ENCODE measurements around the gene C5orf24. TPM values are rescaled to one million over a fixed set of nuclear protein-coding genes. Genes with fewer than 3 reads are reported as not detected.
A peak's percentile ranks its signal among the peaks of the same experiment; 100 is the strongest.

Gene C5orf24
- total RNA-seq, 5 donors from 2014 or later (not counting 1 experiment from before 2014, with no cell fraction given), result 23.0 to 34.9 (median 29.0) TPM

DNA sequence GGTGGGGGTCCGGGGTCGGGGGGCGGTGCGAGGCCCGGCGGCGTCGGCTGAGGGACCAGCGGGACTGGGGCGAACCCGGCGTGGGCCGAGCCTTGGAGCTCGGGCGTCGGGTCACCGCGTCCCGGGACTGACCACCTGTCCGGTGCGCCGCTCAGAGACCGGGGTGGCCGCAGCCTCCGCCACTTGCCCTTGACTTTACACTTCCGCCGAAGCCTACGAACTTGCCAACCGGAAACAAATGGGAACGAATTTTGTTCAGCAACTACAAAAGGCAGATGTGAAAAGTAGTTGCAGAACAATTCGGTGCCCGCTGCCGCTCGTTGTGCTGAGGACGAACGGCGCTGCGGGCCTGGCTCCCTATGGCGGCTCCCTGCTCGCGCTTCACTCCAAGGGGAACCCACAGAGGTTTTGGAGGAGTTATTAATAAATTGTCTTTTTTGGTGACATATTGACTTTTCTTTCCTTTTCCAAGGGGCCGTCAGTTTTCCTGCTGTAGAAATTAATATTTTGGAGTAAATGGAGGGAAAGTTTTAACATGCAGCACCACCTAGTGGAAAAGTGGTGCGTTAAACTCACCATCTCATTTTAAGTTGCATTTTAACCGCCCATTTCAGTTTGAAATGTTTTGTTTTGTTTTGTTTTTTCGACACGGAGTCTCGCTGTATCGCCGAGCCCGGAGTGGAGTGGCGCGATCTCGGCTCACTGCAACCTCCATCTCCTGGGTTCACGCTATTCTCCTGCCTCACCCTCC is 59.7 kb downstream of the C5orf24 start:
- no peaks in the 10 kb centered on the region for H3K9me3 ChIP-seq
- under 1% methylated on average over 41 of the region's 54 CpGs for WGBS (ENCODE audit: insufficient coverage)
- H3K4me3 Mint-ChIP-seq, result peak overlapping the region; percentile 85 to 91 (median 85)
- CTCF ChIA-PET, result interaction anchor here (0.5 to 1.9 kb wide), 9 partner anchors 32 to 579 kb away, joined by 3 to 12 read pairs (median 3); partner anchors contain the start of genes C5orf24 (in 1 of the 2), CAMLG (in 1 of the 2) and TXNDC15 (in 1 of the 2)
- peak; percentile 30 to 41 (median 32) for ATAC-seq (replicated peaks in 1 of 4)
- DNase-seq, result peak; percentile 29 to 81 (median 57)
- no peaks in the 10 kb centered on the region for H3K27me3 Mint-ChIP-seq
- H3K4me1 Mint-ChIP-seq, result peaks cover 6 to 11% (median 6%) of the 10 kb centered on the region in 3 donors
- peaks cover 3 to 18% of the 10 kb centered on the region in 2 experiments for H3K4me1 ChIP-seq (ENCODE audit: control insufficient read depth in 1 of 2, extremely low read depth in 1 of 2, insufficient read depth in 2 of 2, low read length in 2 of 2)
- H3K9me3 Mint-ChIP-seq, result no peaks in the 10 kb centered on the region
- peak overlapping the region; percentile 69 to 84 for H3K4me3 ChIP-seq (ENCODE audit: control insufficient read depth in 1 of 2, extremely low read depth in 1 of 2, low read length in 1 of 2)
- peak overlapping the region; percentile 66 for H3K27ac ChIP-seq (ENCODE audit: low read length)
- H3K27me3 ChIP-seq (replicated peaks in 1 of 2; ENCODE audit: control insufficient read depth in 2 of 2, extremely low read depth in 1 of 2, insufficient read depth in 2 of 2, low read length in 1 of 2), result no peaks in the 10 kb centered on the region
- H3K36me3 Mint-ChIP-seq, result peaks cover 4% of the 10 kb centered on the region
- POLR2A ChIA-PET, result interaction anchor here in 1 of 2 donors (1.1 to 1.5 kb wide), 2 partner anchors 60 to 167 kb away, joined by 4 to 5 read pairs; partner anchors contain the start of genes C5orf24 and CAMLG
- peaks cover 3 to 13% of the 10 kb centered on the region in 2 donors for H3K36me3 ChIP-seq (ENCODE audit: control insufficient read depth in 2 of 2, extremely low read depth in 1 of 2, insufficient read depth in 1 of 2, low read length in 1 of 2)
- H3K27ac Mint-ChIP-seq, result peak overlapping the region; percentile 98 to 99

DNA sequence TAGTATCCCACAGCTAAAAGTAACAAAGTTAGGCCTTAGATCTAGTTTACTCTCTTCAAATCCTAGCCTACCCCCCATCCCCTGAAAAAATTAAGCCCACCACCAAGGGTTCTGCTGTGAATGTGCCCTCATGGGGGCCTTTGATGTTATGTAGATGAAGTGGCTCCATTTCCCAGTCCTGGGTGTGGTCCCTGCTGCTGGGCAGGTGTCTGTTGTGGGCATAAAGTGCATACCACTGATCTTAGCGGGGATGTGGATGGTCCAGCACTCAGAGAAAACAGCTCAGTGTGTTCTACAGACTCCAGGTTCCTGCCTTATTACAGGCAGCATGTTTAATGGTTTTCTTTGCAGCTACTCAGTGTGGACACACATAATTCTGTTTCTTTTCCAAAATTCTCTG is 61.0 kb downstream of the C5orf24 start:
- peaks cover 10% of the 10 kb centered on the region for H3K36me3 Mint-ChIP-seq
- ATAC-seq (replicated peaks in 1 of 4) (no peak), DNase-seq (no peak)
- Histone ChIP-seq H3K4me1 (ENCODE audit: control insufficient read depth in 1 of 2, extremely low read depth in 1 of 2, insufficient read depth in 2 of 2, low read length in 2 of 2) (peaks cover 3 to 18% of the 10 kb centered on the region in 2 experiments), H3K4me3 (ENCODE audit: control insufficient read depth in 1 of 2, extremely low read depth in 1 of 2, low read length in 1 of 2) (no peak overlapping the region), H3K27ac (ENCODE audit: low read length) (no peak overlapping the region), H3K9me3 (no peaks in the 10 kb centered on the region), H3K36me3 (ENCODE audit: control insufficient read depth in 2 of 2, extremely low read depth in 1 of 2, insufficient read depth in 1 of 2, low read length in 1 of 2) (peaks cover 3 to 21% of the 10 kb centered on the region in 2 donors), H3K27me3 (replicated peaks in 1 of 2; ENCODE audit: control insufficient read depth in 2 of 2, extremely low read depth in 1 of 2, insufficient read depth in 2 of 2, low read length in 1 of 2) (no peaks in the 10 kb centered on the region)
- H3K4me3 Mint-ChIP-seq, result peak overlapping the region; percentile 52 to 85 (median 55)
- H3K9me3 Mint-ChIP-seq, result no peaks in the 10 kb centered on the region
- ChIA-PET CTCF (interaction anchor here (0.5 to 1.1 kb wide), 2 partner anchors 23 to 61 kb away, joined by 3 to 6 read pairs; partner anchors contain the start of gene C5orf24 (in 1 of the 2)), POLR2A (interaction anchor here in 1 of 2 donors (0.6 to 0.7 kb wide), 2 partner anchors 85 to 231 kb away, joined by 3 to 5 read pairs; no protein-coding TSS in a partner anchor)
- H3K4me1 Mint-ChIP-seq, result peaks cover 6 to 11% (median 6%) of the 10 kb centered on the region in 3 donors
- H3K27me3 Mint-ChIP-seq, result no peaks in the 10 kb centered on the region
- no CpG with 5 or more reads among the region's 1 CpG for WGBS (ENCODE audit: insufficient coverage)
- peak overlapping the region; percentile 60 to 79 for H3K27ac Mint-ChIP-seq

Other genes with a start within 250 kb of the C5orf24 start
- 10 to 100 TPM; 32.7 to 42.1 (median 39.3) TPM for gene SAR1B, start 213.1 kb upstream of the C5orf24 start, total RNA-seq
- gene SEC24A, start 197.2 kb upstream of the C5orf24 start, total RNA-seq, result 10 to 100 TPM; 15.4 to 17.7 (median 16.1) TPM
- gene CAMLG, start 107.4 kb upstream of the C5orf24 start, total RNA-seq, result 10 to 100 TPM; 26.7 to 34.6 (median 32.5) TPM
- gene DDX46, start 87.2 kb upstream of the C5orf24 start, total RNA-seq, result 10 to 100 TPM; 53.9 to 69.5 (median 65.7) TPM
- 10 to 100 TPM; 25.5 to 49.1 (median 38.4) TPM for gene TXNDC15, start 28.4 kb downstream of the C5orf24 start, total RNA-seq
- 10 to 100 TPM in 4 of 5 donors, 1 to 10 TPM in 1; 9.2 to 15.3 (median 11.8) TPM for gene PCBD2, start 59.2 kb downstream of the C5orf24 start, total RNA-seq
- gene CATSPER3, start 121.9 kb downstream of the C5orf24 start, total RNA-seq, result 1 to 10 TPM in 1 of 5 donors, under 1 TPM in 2, not detected in 2; 0.44 to 1.1 (median 0.93) TPM
- gene PITX1, start 188.3 kb downstream of the C5orf24 start, total RNA-seq, result under 1 TPM in 2 of 5 donors, not detected in 3; 0.32 to 0.38 TPM